Activated T-cell treated with anti-CD3 and anti-CD28 coated beads, Interleukin-2, amount 50 U/mL, for 24 hours (primary cell): ENCODE measurements around the gene KCNH2.

Experiments
- DNase-seq: peaks from one replicate; pipeline ENCODE4 v3.0.0-alpha.2; 2020
- H3K27ac Mint-ChIP-seq: 2 replicates; pipeline ENCODE4 v1.8.0; 2020; ENCODE audit warnings: mild to moderate bottlenecking, mixed read lengths
- H3K27me3 Mint-ChIP-seq: 2 replicates; pipeline ENCODE4 v1.8.0; 2020; ENCODE audit warnings: mixed read lengths
- H3K36me3 Mint-ChIP-seq: 2 replicates; pipeline ENCODE4 v1.8.0; 2020; ENCODE audit warnings: low read depth, mixed read lengths
- H3K4me1 Mint-ChIP-seq: 2 replicates; pipeline ENCODE4 v1.8.0; 2020; ENCODE audit warnings: low read depth, mixed read lengths
- H3K4me3 Mint-ChIP-seq: 2 replicates; pipeline ENCODE4 v1.8.0; 2020; ENCODE audit warnings: mild to moderate bottlenecking, moderate library complexity, mixed read lengths
- H3K9me3 Mint-ChIP-seq: 2 replicates; pipeline ENCODE4 v1.8.0; 2020; ENCODE audit warnings: mixed read lengths

The KCNH2 gene

DNA sequence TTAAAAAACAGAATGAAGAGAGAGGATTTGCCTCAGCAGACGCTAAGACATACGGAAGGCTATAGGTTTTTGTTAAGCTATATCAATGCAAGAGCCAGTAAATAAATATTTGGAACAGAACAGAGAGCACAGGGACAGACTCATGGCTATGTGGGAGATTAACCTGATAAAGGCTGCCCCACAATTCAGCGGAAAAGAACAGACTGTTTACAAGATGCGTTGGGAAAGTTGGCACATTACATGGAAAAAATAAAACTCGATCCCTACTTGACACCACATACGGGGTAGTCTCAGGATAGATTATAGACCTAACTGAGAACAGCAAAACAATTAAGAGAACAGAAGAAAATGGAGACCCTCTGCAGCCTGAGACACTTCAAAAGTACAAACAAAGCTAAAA, 10.8 kb downstream of the KCNH2 start:
- DNase-seq = no peak
- Mint-ChIP-seq H3K27me3 (peaks cover 3% of the 10 kb centered on the region), H3K9me3 (no peaks in the 10 kb centered on the region), H3K27ac (no peak overlapping the region), H3K4me1 (peaks cover 3% of the 10 kb centered on the region), H3K36me3 (no peaks in the 10 kb centered on the region), H3K4me3 (no peak overlapping the region)

DNA sequence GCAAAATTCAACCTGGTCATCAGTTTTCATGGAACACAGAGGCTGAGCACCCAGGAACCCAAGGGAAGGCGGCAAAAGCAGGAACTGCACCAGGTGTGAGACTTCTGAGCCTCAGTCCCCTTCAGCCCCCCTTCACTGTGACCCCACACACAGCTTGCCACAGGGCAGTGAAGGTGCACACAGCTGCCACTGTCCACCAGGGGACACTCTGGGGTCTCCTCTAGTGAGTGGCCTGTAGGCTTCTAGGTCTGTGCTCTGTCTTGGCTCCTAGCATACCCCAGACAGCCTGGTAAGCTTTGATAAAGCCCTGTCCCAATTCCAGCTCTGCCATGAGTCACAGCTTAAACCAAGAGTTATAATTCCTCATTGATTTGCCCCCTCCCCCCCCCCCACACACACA, 12.1 kb downstream of the KCNH2 start:
- no peaks in the 10 kb centered on the region for H3K9me3 Mint-ChIP-seq
- H3K27ac Mint-ChIP-seq = no peak overlapping the region
- no peak overlapping the region for H3K4me3 Mint-ChIP-seq
- H3K36me3 Mint-ChIP-seq = no peaks in the 10 kb centered on the region
- DNase-seq = no peak
- peaks cover 4% of the 10 kb centered on the region for H3K27me3 Mint-ChIP-seq
- H3K4me1 Mint-ChIP-seq = peaks cover 3% of the 10 kb centered on the region

GRCh38 chr7:150965273-150965830, 12.8 kb downstream of the KCNH2 start:
- Mint-ChIP-seq H3K9me3 (no peaks in the 10 kb centered on the region), H3K36me3 (no peaks in the 10 kb centered on the region), H3K27ac (no peak overlapping the region), H3K27me3 (peaks cover 8% of the 10 kb centered on the region), H3K4me1 (peaks cover 3% of the 10 kb centered on the region), H3K4me3 (no peak overlapping the region)
- no peak for DNase-seq

DNA sequence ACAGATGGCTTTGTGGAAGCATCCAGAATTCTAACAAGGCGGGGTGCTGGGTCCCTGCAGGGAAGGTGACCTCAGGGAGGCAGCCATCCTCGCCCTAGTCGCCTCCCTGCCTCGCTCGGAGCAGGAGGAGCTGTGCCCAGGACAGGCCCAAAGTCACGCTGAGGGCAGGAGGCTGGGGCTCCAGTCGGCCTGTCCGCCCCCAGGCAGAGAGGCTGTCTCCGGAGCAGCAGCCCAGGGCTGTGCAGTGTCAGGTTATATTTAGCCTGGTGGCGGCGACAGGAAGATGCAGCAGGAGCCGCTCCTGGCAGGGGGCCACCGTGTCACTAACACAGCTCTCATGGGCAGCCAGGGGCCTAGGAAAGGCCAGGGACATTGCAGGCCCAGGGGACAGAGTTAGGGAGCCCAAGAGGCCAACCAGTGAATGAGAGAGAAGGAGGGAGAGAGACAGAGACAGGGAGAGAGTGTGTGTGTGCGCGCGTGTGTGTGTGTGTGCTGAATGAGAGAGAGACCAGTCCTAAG, 13.5 kb downstream of the KCNH2 start:
- peaks cover 4% of the 10 kb centered on the region for H3K4me1 Mint-ChIP-seq
- no peak for DNase-seq
- peaks cover 13% of the 10 kb centered on the region for H3K27me3 Mint-ChIP-seq
- H3K4me3 Mint-ChIP-seq = no peak overlapping the region
- H3K9me3 Mint-ChIP-seq = no peaks in the 10 kb centered on the region
- H3K36me3 Mint-ChIP-seq = no peaks in the 10 kb centered on the region
- H3K27ac Mint-ChIP-seq = no peak overlapping the region

DNA sequence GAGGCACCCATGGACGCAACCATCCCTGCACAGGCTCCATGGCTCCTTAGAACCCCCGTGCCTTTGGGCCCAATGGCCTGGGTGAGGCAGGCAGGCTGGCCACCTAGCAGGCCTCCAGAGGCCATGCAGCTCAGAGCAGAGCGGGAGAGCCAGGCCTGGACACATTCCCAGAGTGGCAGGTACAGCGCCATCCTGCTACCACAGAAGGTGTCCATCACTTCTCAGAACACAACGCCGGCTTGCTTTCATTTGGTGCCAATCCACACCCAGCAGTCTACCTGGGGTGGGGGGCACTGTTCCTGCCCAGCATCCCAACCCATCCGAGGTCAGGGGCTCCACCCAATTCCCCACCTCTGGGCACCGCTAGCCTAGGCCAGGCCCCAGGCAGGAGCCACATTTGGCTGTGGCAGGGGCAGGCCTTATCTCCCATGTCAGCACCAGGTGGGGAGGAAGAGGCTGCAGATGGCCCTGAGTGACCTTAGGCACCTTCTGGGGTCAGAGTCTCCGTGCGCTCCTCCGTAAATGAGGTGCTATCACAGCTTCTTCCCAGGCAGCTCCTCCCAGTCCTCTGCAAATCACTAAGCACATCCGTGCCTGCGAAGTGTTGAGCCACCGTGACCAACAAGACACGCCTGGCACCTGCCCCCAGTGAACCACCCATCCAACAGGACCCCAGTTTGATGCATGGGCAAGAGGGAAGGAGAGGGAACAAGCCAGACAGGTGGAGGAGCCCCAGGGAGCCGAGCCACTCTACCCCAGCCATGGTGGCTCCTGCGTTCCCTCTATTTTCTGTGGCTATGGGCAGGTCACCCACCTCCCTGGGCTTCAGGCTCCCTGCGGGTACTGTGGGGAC, 14.2 kb downstream of the KCNH2 start:
- no peak overlapping the region for H3K4me3 Mint-ChIP-seq
- no peaks in the 10 kb centered on the region for H3K9me3 Mint-ChIP-seq
- H3K4me1 Mint-ChIP-seq = peaks cover 2% of the 10 kb centered on the region
- no peak overlapping the region for H3K27ac Mint-ChIP-seq
- no peak for DNase-seq
- H3K36me3 Mint-ChIP-seq = no peaks in the 10 kb centered on the region
- peaks cover 20% of the 10 kb centered on the region for H3K27me3 Mint-ChIP-seq

DNA sequence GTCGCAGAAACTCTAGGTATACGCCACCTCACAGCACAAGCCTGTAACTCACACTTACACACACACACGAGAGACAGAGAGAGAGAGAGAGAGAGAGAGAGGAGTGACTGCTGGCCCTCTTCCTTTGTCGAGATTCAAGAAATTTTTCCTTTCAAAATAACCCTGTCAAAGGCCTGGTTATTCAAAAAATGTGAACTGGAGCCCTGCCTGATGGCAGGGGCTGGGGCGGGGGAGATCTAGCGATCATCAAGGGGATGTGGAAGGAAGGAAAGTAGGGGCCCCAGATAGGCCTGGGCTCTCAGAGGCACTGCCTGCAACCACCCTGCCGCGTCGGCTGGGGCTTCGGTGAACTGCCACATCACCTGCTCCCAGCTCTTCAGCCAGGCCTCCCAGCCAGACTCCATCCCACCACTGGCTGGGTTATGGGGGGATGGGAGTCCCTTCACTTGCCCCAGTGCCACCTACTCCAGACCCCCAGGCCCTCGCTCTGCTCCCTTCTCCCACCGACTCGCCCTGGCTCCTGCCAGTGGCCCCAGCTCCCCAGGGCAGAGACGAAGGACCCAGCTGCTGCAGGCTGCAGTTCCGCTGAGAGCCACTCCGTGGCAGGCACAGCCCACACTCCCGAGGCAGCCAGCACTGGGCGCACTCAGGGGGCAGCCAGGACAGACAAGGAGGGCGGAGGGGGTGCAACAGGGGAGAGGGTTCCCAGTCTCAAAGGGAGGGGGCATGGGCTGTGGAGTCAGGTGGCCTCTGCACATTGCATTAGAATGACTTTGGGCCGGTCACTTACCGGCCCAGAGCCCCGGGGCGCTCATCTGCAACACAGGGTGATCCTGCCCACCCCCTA, 15.3 kb downstream of the KCNH2 start:
- Mint-ChIP-seq H3K4me3 (no peak overlapping the region), H3K36me3 (no peaks in the 10 kb centered on the region), H3K27ac (no peak overlapping the region)

GRCh38 chr7:150962290-150962552, 15.9 kb downstream of the KCNH2 start:
- H3K36me3 Mint-ChIP-seq = no peaks in the 10 kb centered on the region
- no peaks in the 10 kb centered on the region for H3K9me3 Mint-ChIP-seq
- peaks cover 6% of the 10 kb centered on the region for H3K4me1 Mint-ChIP-seq
- no peak for DNase-seq
- H3K27me3 Mint-ChIP-seq = peaks cover 32% of the 10 kb centered on the region
- no peak overlapping the region for H3K4me3 Mint-ChIP-seq
- no peak overlapping the region for H3K27ac Mint-ChIP-seq

More for the DNA sequence above, 15.3 kb downstream of the KCNH2 start:
- Mint-ChIP-seq H3K9me3 (no peaks in the 10 kb centered on the region), H3K4me1 (peaks cover 4% of the 10 kb centered on the region), H3K27me3 (peaks cover 27% of the 10 kb centered on the region)
- DNase-seq = peak; percentile 74

DNA sequence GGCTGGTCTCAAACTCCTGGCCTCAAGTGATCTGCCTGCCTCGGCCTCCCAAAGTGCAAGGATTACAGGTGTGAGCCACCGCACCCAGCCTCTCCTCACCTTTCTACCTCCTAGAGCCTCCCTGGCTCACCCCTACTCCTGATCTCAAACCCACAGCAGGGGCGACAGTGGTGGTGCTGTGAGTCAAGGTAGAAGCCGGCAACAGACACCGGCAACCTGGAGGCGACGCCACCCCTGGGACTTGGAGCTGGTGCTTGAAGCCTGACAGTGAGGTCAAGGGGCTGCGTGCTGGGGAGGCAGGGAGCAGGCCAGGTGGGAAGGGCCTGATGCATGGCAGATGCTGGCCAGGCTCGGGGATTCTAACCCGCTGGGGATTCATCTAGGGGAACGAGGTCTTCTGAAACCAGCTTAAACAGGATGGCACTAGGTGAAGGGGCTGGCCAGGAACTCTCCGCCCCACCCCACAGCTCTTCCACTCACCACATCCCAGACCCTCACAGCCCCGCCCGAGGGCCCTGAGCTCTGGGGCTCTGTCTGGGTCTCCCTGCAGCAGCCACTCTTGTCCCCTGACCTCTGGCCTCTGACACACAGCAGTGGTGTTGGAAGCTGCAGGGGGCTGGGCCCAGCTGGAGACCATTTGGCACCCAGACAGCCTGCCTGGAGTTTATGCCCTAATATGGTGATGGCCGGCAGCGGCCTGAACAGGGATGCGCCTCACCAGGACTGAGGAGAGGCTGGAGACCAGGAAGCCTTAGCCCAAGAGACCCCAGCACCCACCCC, 16.4 kb downstream of the KCNH2 start:
- Mint-ChIP-seq H3K9me3 (no peaks in the 10 kb centered on the region), H3K4me1 (peaks cover 6% of the 10 kb centered on the region), H3K27ac (no peak overlapping the region), H3K4me3 (no peak overlapping the region), H3K36me3 (no peaks in the 10 kb centered on the region), H3K27me3 (peaks cover 38% of the 10 kb centered on the region)
- DNase-seq = no peak

DNA sequence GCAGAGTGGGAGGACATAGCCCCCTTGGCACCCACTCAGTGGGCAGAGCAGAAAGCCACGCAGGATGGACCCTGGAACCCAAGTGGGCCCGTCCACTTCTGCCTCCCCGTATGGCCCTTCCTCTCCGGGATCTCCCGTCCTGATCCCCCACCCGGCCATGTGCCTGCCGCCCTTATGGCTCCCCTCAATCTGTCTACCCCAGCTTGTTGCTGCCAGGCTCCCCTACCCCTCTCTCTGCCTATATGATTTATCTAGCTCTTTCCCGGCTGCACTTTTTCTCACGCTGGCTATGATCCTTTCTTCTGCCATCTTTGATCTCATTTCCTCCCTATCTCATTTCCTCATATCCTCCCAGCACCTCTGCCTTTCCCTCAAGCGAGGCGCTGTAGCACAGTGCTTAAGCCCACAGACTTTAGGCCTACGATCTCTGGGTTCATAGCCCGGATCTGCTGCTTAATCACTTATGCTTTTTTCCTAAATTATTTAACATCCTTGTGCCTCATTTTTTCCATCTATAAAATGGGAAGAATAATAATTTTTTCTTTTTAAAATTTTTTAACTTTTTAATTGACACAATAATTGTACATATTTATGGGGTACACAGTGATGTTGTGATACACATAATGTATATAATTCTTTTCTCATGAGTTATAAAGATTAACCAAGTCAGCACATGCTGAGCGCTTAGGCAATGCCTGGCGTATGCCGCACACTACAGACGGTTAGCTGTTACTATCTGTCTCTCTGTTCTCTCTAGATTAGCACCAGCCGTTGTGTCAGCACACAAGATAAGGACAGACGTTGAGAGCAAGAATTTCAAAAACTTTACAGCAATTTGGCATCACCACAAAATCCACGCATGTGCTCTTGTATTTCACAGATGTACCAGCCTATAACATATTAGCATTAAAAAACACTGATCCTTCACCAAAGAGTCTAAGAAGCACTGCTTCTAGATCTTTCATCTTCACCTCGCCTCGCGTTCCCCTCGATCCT, 18.1 kb downstream of the KCNH2 start:
- Mint-ChIP-seq H3K4me1 (peaks cover 8% of the 10 kb centered on the region), H3K27ac (no peak overlapping the region), H3K27me3 (peaks cover 46% of the 10 kb centered on the region), H3K36me3 (no peaks in the 10 kb centered on the region), H3K9me3 (no peaks in the 10 kb centered on the region), H3K4me3 (no peak overlapping the region)
- DNase-seq = no peak

DNA sequence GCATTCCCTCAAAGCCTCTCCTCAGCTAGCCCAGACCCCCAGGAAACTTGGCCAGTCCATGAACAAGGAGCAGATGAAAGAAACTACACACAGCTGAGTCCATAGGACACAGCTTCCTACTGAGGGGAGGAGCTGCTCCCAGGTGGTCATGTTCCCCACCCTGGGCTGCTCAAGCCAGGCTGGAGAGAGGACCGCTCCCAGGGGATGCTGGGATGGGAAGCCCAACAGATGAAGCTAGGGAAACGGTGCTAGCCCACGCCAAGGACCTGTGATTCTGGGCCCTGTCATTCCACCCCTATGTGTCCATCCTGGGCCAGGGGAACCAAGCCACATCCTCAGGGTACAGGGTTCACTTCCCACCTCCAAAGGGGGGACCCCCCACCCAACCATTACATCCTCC, 19.0 kb downstream of the KCNH2 start:
- peaks cover 54% of the 10 kb centered on the region for H3K27me3 Mint-ChIP-seq
- DNase-seq = no peak
- H3K9me3 Mint-ChIP-seq = no peaks in the 10 kb centered on the region
- peaks cover 8% of the 10 kb centered on the region for H3K4me1 Mint-ChIP-seq
- no peak overlapping the region for H3K27ac Mint-ChIP-seq
- H3K4me3 Mint-ChIP-seq = no peak overlapping the region
- no peaks in the 10 kb centered on the region for H3K36me3 Mint-ChIP-seq

GRCh38 chr7:150958597-150958996, 19.5 kb downstream of the KCNH2 start:
- Mint-ChIP-seq H3K9me3 (no peaks in the 10 kb centered on the region), H3K27ac (no peak overlapping the region), H3K4me1 (peaks cover 8% of the 10 kb centered on the region), H3K27me3 (peaks cover 54% of the 10 kb centered on the region), H3K4me3 (no peak overlapping the region), H3K36me3 (no peaks in the 10 kb centered on the region)
- no peak for DNase-seq

DNA sequence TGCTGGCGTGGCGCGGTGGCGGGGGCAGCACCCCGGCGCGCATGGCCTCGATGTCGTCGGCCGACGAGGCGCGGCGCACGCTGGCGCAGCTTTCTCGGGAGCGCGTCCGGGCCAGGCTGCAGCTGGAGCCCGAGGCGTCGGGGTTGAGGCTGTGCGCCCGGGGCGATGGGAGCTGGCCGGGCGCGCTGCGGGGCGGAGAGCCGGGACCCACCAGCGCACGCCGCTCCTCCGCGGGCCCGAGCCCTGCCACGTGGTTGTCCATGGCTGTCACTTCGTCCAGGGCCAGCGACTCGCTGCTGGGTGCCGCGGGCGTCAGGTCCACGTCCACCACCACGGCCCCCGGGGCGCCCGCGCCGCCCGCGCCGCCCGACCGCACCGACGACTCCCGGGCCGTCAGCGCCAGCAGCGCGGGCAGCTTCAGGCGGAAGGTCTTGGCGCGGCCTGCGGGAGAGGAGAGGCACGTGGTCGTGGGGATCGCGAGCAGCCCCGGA, 20.0 kb downstream of the KCNH2 start:
- Mint-ChIP-seq H3K4me3 (no peak overlapping the region), H3K9me3 (no peaks in the 10 kb centered on the region), H3K4me1 (peaks cover 8% of the 10 kb centered on the region), H3K36me3 (no peaks in the 10 kb centered on the region), H3K27me3 (peaks cover 54% of the 10 kb centered on the region), H3K27ac (no peak overlapping the region)
- DNase-seq = no peak
